MM.1S (cell line): ENCODE results near the gene CAMK2G.
A peak's percentile ranks its signal among the peaks of the same experiment; 100 is the strongest.

Source experiments
- DNase-seq: peaks from one replicate; pipeline ENCODE4 v3.0.0-alpha.2; 2015
- H2AFZ ChIP-seq: fragments of 300-600 bp; sonication (generic); 2 replicates; pipeline ENCODE4 v1.6.0; 2016; ENCODE audit warnings: antibody characterized with exemption, low read length
- H3F3A ChIP-seq: fragments of 300-600 bp; sonication (generic); 2 replicates; pipeline ENCODE4 v1.6.1; 2016; ENCODE audit warnings: mild to moderate bottlenecking, antibody characterized with exemption, low read length, moderate library complexity, mixed read lengths; ENCODE audit not compliant: insufficient read depth
- H3K27ac ChIP-seq: fragments of 300-600 bp; sonication (generic); 2 replicates; pipeline ENCODE4 v1.5.1; 2016; ENCODE audit warnings: mild to moderate bottlenecking, low read length
- H3K27me3 ChIP-seq: fragments of 300-600 bp; sonication (generic); replicated peaks from 2 replicates; pipeline ENCODE4 v1.6.0; 2016; ENCODE audit warnings: low read length; ENCODE audit not compliant: insufficient read depth
- H3K36me3 ChIP-seq: fragments of 300-600 bp; sonication (generic); replicated peaks from 2 replicates; pipeline ENCODE4 v1.6.1; 2016; ENCODE audit warnings: mild to moderate bottlenecking, low read length, mixed read lengths; ENCODE audit not compliant: insufficient read depth
- H3K4me1 ChIP-seq: fragments of 300-600 bp; sonication (generic); 2 replicates; pipeline ENCODE4 v1.6.1; 2016; ENCODE audit warnings: low read length, mixed read lengths
- H3K4me2 ChIP-seq: fragments of 300-600 bp; sonication (generic); 2 replicates; pipeline ENCODE4 v1.6.0; 2016; ENCODE audit warnings: low read depth, low read length
- H3K4me3 ChIP-seq: fragments of 300-600 bp; sonication (generic); 2 replicates; pipeline ENCODE4 v1.5.1; 2016; ENCODE audit warnings: low read length, mixed read lengths
- H3K79me2 ChIP-seq: fragments of 300-600 bp; sonication (generic); 2 replicates; pipeline ENCODE4 v1.6.1; 2016; ENCODE audit warnings: mixed run types, low read length, mixed read lengths
- H3K9ac ChIP-seq: fragments of 300-600 bp; sonication (generic); 2 replicates; pipeline ENCODE4 v1.6.1; 2016; ENCODE audit warnings: low read length, mixed read lengths
- H3K9me2 ChIP-seq: fragments of 300-600 bp; sonication (generic); replicated peaks from 2 replicates; pipeline ENCODE4 v1.6.1; 2016; ENCODE audit warnings: mild to moderate bottlenecking, low read length, mixed read lengths; ENCODE audit not compliant: insufficient read depth
- H3K9me3 ChIP-seq: fragments of 300-600 bp; sonication (generic); replicated peaks from 2 replicates; pipeline ENCODE4 v1.6.1; 2016; ENCODE audit warnings: mild to moderate bottlenecking, low read length, mixed read lengths; ENCODE audit not compliant: insufficient read depth
- H4K20me1 ChIP-seq: fragments of 300-600 bp; sonication (generic); 2 replicates; pipeline ENCODE4 v1.6.1; 2016; ENCODE audit warnings: mild to moderate bottlenecking, low read length, moderate library complexity, mixed read lengths; ENCODE audit not compliant: insufficient read depth
- CTCF ChIP-seq: fragments of 300-600 bp; sonication (generic); IDR thresholded peaks from 2 replicates; pipeline ENCODE4 v1.5.1; 2016; ENCODE audit warnings: antibody characterized with exemption, low read length, mixed read lengths
- EZH2 ChIP-seq: fragments of 300-600 bp; sonication (generic); optimal IDR thresholded peaks from 2 replicates; pipeline ENCODE3; 2017; ENCODE audit warnings: low read depth, mild to moderate bottlenecking, antibody characterized with exemption, low read length, mixed read lengths
- EZH2phosphoT487 ChIP-seq: fragments of 300-600 bp; sonication (generic); IDR thresholded peaks from 2 replicates; pipeline ENCODE4 v1.6.1; 2018; ENCODE audit warnings: antibody characterized with exemption, low read length

CAMK2G gene

GRCh38 chr10:73780966-73781365 lies 93.4 kb downstream of the CAMK2G start:
- Histone ChIP-seq H3K79me2 (peaks cover 60% of the 10 kb centered on the region), H3K27ac (no peak overlapping the region), H3K9me2 (no peaks in the 10 kb centered on the region), H4K20me1 (no peaks in the 10 kb centered on the region), H3K36me3 (no peaks in the 10 kb centered on the region), H3K9ac (peak overlapping the region; percentile 82; the same call in 1 of the 2 replicates), H3K4me3 (peak overlapping the region; percentile 95), H3K4me2 (peak overlapping the region; percentile 96), H3F3A (no peaks in the 10 kb centered on the region), H3K9me3 (no peaks in the 10 kb centered on the region), H3K27me3 (no peaks in the 10 kb centered on the region), H2AFZ (no peak overlapping the region), H3K4me1 (peaks cover 15% of the 10 kb centered on the region)
- DNase-seq = peak; percentile 49
- TF ChIP-seq EZH2 (no peak), EZH2phosphoT487 (no peak)

- no peak for TF ChIP-seq CTCF
- no peak for TF ChIP-seq EZH2phosphoT487
- TF ChIP-seq EZH2 = no peak
- Histone ChIP-seq H3K4me2 (peak overlapping the region; percentile 96; the same call in 1 of the 2 replicates), H4K20me1 (no peaks in the 10 kb centered on the region), H3K9me2 (no peaks in the 10 kb centered on the region), H3K36me3 (no peaks in the 10 kb centered on the region), H3K4me3 (no peak overlapping the region), H3K4me1 (peaks cover 16% of the 10 kb centered on the region), H3K79me2 (peaks cover 64% of the 10 kb centered on the region), H3K27ac (no peak overlapping the region), H3K9ac (no peak overlapping the region), H3K27me3 (no peaks in the 10 kb centered on the region), H2AFZ (no peak overlapping the region), H3K9me3 (no peaks in the 10 kb centered on the region), H3F3A (no peaks in the 10 kb centered on the region)
- no peak for DNase-seq
Measured at GRCh38 chr10:73780301-73780700, 94.1 kb downstream of the CAMK2G start.

GRCh38 chr10:73779539-73780197 lies 94.7 kb downstream of the CAMK2G start:
- no peak overlapping the region for H3K27ac ChIP-seq
- H4K20me1 ChIP-seq = no peaks in the 10 kb centered on the region
- no peak overlapping the region for H3K9ac ChIP-seq
- H3K36me3 ChIP-seq = no peaks in the 10 kb centered on the region
- H3K9me3 ChIP-seq = no peaks in the 10 kb centered on the region
- H3K4me3 ChIP-seq = no peak overlapping the region
- H3K4me2 ChIP-seq = no peak overlapping the region
- TF ChIP-seq EZH2phosphoT487 (no peak), EZH2 (no peak), CTCF (no peak)
- H3K27me3 ChIP-seq = no peaks in the 10 kb centered on the region
- no peaks in the 10 kb centered on the region for H3F3A ChIP-seq
- H3K79me2 ChIP-seq = peaks cover 70% of the 10 kb centered on the region
- H3K9me2 ChIP-seq = no peaks in the 10 kb centered on the region
- DNase-seq = no peak
- no peak overlapping the region for H2AFZ ChIP-seq
- peaks cover 23% of the 10 kb centered on the region for H3K4me1 ChIP-seq

- TF ChIP-seq CTCF = no peak
- no peak for TF ChIP-seq EZH2
- no peak for TF ChIP-seq EZH2phosphoT487
- Histone ChIP-seq H3K27me3 (no peaks in the 10 kb centered on the region), H3K4me3 (no peak overlapping the region), H3K9ac (no peak overlapping the region), H4K20me1 (no peaks in the 10 kb centered on the region), H3K9me3 (no peaks in the 10 kb centered on the region), H3F3A (no peaks in the 10 kb centered on the region), H3K27ac (no peak overlapping the region), H2AFZ (no peak overlapping the region), H3K79me2 (peaks cover 69% of the 10 kb centered on the region), H3K4me2 (no peak overlapping the region), H3K36me3 (no peaks in the 10 kb centered on the region), H3K4me1 (peaks cover 25% of the 10 kb centered on the region), H3K9me2 (no peaks in the 10 kb centered on the region)
- no peak for DNase-seq
Measured at GRCh38 chr10:73779018-73779417, 95.3 kb downstream of the CAMK2G start.
